Stimulated activated CD4-positive, alpha-beta T cell treated with anti-CD3 and anti-CD28 coated beads, Interleukin-1b, Interleukin-23, amount 100 ng/mL, for 48 hours (primary cell): Measurements from ENCODE around the gene HCN4.
A peak's percentile ranks its signal among the peaks of the same experiment; 100 is the strongest.

Experiments used
- DNase-seq: peaks from one replicate; pipeline ENCODE4 v3.0.0-alpha.2; 2020

HCN4 gene

DNA sequence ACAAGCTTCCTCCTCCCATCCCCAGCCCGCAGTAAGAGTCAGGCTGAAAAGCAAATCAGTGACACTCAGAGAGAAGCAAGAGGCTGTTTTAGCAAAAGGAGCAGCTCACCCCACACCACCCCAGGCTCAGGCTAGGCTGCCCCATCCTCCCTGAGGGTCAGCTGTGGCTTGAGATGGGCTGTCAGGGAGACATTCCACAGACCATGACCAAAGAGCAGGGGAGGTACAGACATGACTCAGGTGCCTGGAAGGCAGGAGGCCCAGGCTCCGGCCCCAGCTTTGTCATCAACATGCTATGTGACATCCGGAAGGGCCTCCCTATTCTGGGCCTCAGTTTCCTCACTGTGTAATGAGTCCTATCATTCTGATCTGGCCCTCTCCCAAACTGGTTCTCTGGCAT, 24.7 kb downstream of the HCN4 start:
- DNase-seq: no peak

DNA sequence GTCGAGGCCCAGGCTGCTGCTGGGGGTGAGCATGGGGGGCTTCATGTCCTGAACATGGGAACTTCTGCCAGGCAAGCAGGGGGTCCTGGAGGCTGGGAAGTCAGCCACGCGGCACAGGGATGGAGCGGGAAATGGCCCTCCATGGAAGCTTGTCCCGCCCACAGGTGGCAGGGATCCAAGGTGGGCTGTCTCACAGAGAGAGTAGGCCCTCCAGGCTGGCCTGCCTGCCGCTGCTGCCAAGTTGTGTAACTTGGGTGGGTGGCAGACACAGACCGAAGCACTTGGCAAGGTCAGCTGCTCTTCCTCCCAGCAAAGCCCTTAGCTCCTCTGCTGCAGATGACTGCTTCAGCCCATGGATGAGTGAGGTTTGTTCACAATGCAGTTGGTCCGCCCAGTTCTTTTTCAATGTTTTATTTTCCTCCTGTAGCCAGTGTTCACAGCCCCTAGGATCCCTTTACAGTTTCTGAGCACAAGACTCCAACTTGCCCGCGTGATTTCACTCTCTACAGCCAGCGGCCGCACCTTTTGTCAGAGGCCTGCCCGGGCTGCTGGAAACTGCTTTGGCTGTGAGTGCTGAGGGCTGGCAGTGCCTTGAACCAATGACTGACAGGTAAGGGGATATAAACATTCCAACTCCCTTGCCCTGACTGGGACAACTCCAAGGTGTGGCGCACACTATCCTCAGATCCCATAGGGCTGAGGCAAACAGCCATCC, 26.7 kb downstream of the HCN4 start:
- no peak for DNase-seq

DNA sequence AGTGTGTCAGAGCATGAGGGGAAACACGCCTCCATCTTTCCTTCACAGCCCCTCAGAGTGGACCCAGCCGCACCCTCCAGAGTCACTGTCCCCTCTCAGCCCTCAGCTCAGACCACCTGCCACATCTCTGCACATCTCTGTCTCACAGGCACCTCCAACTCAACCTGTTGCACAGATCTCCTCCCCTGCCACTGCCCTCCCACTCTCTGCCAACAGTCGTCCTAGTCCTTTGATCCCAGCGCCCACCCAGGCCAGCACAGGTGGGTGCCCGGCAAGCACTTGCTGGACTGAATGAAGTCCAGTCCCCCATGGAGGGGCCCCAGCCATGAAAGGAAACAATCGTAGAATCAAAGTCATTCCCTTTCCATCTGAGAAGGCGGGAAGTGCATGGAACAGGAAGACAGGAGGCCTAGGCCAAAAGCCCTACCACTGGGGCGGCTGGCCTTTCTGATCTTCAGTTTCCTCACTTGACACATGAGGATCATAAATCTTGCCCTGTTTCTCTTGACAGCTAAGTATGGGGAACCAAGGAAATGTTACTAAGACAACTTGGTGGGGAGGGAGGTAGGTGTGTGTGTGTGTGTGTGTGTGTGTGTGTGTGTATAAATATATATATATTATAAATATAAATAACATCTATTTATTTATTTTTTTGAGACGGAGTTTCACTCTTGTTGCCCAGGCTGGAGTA, 28.1 kb downstream of the HCN4 start:
- no peak for DNase-seq

DNA sequence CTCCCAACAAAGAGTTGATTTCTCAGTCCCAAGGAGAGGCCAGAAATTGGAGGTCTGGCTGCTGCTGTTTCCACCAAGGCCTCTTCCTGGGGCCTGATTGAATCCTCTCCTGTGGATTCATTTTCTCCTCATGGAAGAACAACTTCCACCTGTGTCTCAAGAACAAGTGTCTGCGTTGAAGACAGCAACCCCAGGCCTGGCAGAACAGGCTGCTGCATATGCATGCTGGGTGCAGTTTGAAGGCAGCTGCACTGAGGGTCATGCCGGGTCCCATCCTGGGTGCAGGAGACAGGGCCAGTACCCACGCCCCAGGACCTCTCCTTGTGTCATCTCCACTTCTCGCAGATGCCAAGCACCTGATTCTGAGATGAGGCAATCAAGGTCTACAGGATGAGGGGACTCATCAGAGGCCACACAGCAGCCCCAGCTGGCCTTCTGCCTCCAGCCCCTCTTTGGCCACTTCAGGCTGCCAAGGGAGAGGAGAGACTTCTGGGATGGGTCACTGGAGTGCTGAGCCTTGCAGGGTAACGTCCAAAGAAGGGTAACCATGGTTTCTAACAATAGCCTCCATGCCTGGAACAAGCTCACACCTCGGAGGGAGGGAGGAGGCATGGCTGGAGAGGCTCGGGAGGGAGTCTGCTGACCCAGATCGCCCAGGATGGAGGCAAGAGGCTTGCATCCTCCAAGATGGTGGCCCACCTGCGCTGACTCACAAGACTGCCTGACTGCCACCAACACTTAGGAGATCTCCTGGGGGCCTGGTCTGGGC, 30.0 kb downstream of the HCN4 start:
- DNase-seq: no peak

DNA sequence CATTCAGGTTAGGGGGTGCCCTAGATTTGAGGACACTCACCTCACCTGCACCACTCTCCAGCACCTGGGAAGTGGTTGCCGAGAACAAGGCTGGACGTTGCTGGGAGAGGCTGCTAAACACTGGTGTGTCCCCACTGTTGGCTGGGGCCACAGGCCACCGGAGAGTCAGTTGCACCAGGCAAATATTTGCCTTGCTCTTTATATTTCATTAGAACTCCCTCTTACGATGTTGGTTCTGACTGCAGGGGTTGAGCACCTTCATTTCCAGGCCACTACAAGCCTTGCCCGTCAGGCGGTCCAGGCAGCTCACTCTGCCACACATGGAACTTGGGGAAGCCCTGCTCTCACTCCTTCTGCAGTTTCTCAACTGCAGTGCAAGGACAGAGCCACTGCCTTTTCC, 30.7 kb downstream of the HCN4 start:
- no peak for DNase-seq

DNA sequence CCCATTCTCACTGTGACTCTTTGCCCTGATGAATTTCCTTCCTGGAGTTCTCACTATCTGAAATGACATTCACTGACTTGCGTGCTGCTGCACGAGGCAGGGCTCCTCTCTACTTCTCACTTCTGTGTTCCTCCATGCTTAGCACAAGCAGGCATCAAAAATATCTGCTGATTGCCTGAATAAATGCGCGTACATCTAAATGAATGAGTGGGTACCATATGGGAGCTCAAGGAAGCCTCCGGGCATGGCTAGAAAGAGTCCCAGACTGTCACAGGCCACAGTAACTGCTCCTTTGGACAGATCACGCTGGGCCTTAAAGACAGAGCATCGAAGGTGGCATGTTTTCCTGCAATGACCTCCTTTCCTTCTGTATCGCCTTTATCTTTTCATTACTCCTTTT, 31.6 kb downstream of the HCN4 start:
- no peak for DNase-seq

DNA sequence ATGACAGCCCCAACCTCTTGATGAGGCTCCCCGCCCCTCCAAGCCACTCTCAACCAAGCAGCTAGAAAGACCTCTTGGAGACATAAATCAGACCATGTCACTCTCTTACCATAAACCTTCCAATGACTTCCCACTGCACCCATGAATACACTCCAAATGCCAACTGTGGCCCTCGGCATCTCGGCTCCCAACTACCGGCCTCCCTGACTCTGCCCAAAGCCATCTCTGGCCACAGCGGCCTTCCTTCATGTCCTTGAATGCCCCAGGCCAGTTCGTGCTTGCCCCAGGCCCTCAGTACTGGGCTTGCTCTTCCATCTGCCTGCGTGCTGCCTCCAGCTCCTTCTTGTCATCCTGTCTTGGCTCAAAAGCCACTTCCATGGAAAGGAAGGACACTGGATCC, 32.0 kb downstream of the HCN4 start:
- no peak for DNase-seq

DNA sequence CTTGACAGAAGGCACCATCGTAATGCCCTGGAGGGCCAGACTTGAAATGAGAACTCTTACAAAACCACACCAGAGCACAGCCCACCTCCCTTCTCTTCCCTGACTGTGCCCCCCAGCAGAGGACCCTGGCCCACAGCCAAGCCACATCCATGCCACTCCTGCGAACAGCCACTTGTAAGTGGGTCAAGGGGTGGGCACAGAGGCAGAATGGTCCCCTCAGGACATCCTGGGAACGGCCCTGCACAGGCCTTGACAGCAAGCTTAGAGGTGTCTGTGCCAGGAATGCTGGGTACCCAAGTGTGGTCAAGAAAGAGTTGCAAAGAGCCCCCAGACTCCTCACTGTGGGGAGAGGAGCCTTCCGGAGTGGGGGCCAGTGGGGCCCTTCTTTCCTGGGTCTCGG, 33.3 kb downstream of the HCN4 start:
- DNase-seq: no peak

DNA sequence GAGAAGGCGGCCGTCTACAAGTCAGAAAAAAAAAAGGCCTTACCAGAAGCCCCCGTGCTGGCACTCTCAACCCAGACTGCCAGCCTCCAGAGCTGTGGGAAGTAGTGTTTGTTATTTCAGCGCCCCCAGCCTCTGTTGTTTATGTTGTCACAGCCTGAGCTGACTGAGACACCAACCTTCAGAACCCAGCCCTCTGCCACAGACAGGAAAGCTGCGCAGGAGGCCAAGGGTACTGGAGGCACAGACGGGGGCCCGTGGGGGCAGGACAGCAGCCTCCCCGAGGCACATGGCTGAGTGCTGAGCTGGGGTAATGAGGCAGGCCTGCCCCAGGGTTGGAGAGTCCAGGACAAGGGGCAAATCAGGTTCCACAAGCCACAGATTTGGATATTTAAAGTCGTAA, 33.7 kb downstream of the HCN4 start:
- DNase-seq: no peak

DNA sequence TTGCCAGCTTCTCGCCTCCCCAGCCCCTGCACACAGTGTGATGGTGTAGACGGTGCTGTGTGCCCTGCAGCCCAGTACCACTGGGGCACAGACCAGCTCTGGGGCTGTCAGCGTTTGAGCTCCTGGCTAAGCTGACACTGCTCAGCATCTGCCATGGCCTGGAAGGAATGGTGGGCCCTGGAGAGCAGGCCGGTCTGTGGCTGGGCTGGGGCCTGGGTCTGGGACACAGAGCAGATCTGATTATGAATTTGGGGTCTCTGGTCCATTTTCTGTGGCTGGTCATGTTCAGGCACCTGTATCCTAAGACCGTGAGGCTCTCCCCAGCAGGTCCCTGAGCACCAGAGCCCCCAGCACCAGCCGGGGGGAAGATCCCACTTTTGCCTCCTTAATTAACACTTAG, 34.7 kb downstream of the HCN4 start:
- DNase-seq: no peak

DNA sequence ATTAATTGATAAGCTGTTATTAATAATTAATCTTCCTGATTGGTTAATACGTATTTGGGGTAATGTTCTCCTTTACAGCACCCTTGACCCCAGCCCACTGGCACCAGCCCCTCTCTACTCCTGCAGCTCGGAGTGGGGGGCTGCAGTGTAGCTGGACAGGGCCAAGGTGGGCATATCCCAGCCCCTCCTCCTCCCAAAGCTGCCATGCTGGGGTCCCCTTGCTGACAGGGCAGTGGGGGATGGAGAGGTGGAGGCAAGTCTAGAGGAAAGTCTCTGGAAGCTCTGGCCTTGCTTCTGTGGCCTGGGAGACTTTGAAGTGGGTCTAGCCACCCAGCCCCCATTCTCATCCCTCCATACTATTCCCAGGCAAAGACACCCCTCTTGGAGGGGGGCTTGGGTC, 35.8 kb downstream of the HCN4 start:
- DNase-seq: no peak

DNA sequence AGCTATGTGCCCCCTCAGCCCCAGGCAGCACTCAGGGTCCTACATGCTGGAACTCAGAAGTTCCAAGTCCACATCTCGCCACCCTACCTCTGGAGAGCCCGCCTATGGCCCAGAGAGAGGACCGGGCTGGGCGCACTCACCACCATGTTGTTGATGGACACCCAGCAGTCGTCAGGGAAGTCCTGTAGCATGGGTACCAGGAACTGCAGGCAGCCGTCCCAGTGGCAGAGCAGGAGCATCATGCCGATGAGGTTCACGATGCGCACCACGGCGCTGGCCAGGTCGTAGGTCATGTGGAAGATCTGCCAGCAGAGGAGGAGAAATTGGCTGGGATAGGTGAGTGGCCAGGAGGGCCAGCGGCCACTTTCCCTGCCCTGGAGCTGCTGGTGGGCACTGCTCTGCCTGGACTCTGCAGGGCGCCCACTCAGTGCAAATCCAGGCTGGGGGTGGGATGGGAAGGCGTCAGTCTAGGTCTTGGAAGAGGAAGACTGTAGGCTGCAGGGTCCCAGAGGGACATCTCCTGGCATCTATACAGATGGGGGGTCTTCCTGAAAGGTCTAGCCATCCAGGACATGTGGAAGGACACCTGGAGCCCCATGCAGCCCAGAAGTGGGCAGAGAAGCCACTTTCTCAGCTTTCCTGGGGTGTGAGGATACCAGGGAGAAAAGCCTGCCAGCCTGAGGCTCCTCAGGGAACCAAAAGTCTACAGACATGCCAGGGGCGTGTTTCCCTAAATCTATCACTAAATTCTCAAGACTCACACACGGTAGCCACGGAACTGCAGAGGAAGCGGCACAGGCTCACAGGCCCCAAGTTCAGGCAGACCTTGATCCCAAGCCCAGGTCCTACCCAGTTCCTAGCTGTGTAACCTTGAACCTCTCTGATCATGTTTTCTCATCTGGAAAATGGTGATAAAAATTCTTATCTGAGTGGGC, 36.5 kb downstream of the HCN4 start:
- DNase-seq: no peak

DNA sequence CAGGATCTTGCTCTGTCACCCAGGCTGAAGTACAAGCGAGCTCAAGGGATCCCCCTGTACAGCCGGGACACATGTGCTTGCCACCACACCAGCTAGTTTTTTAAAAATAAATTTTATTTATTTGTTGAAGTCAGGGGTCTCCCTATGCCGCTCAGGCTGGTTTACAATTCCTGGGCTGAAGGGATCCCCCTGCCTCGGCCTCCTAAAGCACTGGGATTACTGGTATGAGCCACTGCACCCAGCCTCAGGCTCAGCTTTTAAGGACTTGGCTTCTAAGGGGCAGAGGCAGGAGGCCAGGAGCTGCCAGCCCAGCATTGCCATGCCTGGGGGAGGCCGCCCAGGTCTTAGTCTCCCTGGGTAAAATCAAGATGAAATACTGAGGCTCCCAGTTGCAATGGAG, 37.3 kb downstream of the HCN4 start:
- DNase-seq: no peak

DNA sequence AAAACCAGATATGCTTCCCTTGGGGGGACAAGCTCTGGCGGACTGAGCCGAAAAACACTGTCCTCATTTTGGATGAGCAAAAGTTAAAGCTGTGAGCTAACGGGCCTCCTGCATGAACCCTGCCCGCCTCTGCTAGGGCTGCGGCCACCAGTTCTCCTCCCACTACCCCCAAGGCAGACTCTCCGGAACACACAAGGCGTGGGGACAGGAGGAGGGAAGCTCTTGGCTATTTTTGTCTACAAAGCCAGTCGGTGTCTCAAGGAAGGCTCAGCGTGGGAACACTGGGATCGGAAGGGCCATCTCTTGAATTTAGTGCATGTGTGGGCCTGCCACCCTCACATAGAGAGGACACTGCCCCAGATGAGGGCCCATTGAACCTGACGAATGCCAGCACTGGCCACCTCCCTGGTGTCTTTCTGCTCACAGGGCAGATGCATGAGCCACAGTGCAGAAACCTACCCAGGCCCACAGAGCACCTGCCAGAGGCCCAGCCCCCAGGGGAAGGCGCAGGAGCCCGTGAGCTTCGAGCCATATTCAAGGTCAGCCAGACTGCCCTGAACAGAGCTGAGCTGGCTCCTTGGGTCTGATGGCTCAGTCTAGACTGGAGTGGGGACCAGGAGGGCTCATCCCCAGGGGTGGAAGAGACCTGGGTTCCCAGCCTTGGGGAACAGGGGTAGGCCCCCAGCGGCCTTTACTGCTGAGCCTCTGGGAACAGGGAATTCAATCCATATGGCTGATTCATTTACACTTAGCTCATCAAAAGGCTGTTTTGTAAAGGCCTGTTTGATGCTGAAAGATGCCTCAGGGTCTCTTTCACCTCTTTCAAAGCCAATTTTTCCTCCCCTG, 38.3 kb downstream of the HCN4 start:
- DNase-seq: no peak

DNA sequence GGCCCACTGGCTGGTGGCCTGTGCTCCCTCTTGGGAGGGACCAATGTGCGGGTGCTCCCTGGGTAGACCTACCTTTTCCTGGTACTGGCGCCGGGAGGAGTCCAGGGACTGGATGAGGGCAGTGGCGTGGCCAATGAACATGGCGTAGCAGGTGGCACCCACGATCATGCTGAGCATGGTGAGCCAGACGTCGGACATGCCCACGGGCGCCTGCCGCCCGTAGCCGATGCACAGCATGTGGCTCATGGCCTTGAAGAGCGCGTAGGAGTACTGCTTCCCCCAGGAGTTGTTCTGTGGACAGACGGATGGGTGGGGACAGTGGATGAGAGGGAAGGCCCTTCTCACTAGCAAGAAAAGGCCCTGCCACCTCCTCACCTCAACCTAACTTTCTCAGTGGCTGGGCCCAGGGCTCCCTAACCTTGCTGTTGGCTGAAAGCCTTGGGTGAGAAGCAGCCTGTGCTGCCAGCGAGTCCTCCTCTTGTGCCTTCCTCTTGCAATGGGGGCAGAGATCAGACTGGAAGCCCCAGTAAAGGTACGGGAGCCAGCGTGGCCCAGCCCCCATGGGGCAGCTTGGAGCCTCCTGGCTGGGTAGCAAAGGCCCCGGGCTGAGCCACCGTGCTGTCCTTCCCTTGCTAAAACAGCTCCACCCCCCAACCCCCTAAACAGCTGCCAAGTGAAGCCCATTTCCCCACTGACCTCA, 39.1 kb downstream of the HCN4 start:
- no peak for DNase-seq

DNA sequence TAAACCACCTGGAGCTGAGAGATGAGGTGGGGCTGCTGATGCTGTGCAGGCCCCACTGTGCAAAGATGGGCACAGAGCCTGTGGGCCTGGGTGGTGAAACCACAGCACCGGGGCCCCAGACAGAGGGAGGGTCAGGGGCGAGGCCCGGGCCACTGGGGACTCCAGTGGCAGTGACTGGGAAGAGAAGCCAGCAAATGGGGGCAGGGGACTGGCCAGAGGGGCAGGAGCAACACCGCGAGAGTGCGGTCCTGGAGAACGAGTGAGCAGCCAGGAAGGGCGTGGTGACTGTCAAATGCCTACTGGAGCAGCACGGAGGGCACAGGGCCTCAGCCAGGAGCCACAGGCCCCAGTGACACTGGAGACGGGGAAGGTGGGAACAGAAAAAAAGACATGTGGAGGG, 39.8 kb downstream of the HCN4 start:
- DNase-seq: no peak

DNA sequence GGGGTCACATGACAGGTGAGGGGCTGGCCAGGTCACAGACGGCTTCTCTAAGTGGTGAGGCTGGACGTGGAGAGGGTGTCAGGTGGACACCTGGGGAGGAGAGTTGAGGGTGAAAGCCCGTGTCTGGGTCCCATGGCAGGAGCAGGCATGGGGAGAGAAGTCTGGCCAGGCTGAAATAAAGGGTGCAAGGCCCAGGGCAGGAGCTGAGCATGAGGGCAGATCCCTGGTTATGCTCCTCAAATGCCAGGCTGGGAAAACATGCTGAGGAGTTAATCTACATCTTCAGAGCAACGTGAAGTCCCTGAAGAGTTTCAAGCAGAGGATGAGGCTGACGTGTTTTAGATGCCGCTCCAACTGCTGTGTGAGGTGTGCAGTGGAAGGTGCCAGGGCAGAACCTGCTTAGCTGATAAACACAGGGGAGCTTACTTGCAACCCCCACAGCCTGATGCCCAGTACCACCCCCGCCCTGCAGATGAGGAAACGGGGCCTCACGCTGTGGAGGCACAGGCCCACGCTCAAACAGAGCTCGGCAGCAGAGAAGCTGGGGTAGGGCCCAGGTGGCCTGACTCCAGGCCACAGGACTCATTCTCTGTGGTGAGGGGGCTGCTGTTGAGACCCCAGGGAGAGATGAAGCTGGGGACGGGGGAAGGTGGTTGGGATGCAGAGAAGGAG, 40.5 kb downstream of the HCN4 start:
- no peak for DNase-seq

DNA sequence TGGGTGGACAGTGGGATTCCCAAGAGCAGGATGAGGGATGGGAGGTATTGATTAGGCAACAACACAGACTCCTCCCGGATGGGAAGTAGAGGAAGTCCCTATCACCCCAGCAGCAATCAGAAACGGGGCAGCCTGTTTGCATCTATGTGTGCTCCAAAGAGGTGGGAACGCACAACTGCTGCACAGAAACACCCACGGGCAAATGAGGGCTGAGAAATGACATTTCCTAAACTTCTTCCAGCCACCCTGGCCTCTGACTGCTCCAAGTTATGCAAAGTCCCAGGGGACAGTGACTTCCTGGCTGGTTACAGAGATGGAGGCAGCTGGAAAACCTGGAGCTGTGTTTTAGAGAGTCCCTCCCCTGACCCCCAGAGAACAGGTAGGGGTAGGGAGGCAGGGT, 42.6 kb downstream of the HCN4 start:
- no peak for DNase-seq

DNA sequence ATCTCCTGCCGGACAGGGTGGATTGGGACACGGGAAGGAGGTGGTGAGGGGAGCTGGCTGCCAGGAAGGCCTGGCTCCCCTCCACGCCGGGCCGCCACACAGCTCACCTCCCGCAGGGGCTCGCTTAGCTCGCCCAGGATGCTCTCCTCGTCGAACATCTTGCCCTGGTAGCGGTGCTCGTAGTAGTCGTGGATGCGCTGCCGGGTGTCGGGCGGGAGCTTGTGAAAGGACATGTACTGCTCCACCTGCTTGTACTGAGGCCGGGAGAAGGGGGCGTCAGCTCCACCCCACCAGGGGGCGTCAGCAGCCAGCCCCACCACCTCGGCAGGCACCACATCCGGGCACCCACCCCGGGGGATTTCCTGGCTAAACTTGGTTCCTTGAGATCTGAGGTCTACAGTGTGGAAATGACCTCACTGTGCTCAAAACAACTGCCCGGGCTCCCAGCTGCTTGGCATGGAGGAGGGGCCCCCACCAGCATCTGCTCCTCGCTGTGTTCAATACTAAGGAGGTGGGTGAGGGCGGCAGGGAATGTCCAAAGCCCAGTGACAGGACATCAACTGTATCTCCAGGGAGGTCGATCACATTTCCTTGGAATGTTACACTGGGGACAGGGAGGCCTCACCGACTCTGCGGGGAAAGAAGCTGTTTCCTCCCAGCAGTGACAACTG, 43.4 kb downstream of the HCN4 start:
- peak; percentile 9 for DNase-seq

DNA sequence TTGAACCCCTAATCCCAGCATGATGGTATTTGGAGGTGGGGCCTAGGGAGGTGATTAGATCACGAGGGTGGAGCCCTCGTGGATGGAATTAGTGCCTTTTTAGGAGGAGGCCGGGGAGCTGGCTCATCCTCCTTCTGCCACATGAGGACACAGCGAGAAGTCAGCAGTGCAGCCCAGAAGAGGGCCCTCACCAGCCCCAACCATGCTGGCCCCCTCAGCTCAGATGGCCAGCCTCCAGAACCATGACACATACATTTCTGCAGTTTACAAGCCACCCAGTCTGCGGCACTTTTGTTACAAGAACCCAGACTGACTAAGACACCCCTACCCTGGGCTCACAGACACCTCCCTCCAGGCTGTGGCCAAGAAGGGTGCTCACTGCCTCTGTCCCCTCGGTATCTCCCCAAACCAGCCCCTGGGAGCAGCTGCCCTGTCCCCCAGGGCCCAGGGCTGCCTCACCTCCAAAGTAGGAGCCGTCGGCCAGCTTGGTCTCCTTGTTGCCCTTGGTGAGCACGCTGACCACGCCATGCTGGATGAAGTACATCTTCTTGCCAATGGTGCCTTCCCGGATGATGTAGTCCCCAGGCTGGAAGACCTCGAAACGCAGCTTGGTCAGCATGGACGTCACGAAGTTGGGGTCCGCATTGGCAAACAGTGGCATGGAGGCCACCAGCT, 44.1 kb downstream of the HCN4 start:
- DNase-seq: no peak
